Neural cell (in vitro differentiated cells): Measurements from ENCODE around the gene PLXNA4. TPM values are rescaled to one million over a fixed set of nuclear protein-coding genes. Genes with fewer than 3 reads are reported as not detected.

Source experiments
- H2AFZ ChIP-seq: fragments of 200-600, 300-800 bp; sonication (generic), shearing (Covaris generic); 2 replicates; pipeline ENCODE4 v1.6.0; 2014; ENCODE audit warnings: low read depth, mild to moderate bottlenecking, antibody characterized with exemption, low read length, moderate library complexity
- H3F3A ChIP-seq: fragments of 200-600 bp; shearing (Covaris generic); 2 replicates; pipeline ENCODE4 v1.6.1; 2016; ENCODE audit warnings: mild to moderate bottlenecking, moderate library complexity, mixed read lengths, antibody characterized with exemption, low read length; ENCODE audit not compliant: insufficient read depth, poor library complexity, severe bottlenecking
- H3K27ac ChIP-seq: fragments of 200-600, 300-800 bp; sonication (generic), shearing (Covaris generic); 2 replicates; pipeline ENCODE4 v1.5.1; 2014; ENCODE audit warnings: mild to moderate bottlenecking, low read length, moderate library complexity
- H3K27me3 ChIP-seq: fragments of 300-800, 200-600 bp; sonication (generic), shearing (Covaris generic); 2 replicates; pipeline ENCODE4 v1.6.0; 2014; ENCODE audit warnings: mild to moderate bottlenecking, low read depth, low read length, moderate library complexity; ENCODE audit not compliant: insufficient read depth
- H3K36me3 ChIP-seq: fragments of 300-800, 200-600 bp; sonication (generic), shearing (Covaris generic); 2 replicates; pipeline ENCODE4 v1.5.1; 2014; ENCODE audit warnings: mild to moderate bottlenecking, antibody characterized with exemption, low read length, moderate library complexity; ENCODE audit not compliant: insufficient read depth
- H3K4me2 ChIP-seq: fragments of 300-800, 200-600 bp; sonication (generic), shearing (Covaris generic); 2 replicates; pipeline ENCODE4 v1.6.0; 2014; ENCODE audit warnings: mild to moderate bottlenecking, low read length
- H3K4me3 ChIP-seq: fragments of 300-800, 200-600 bp; sonication (generic), shearing (Covaris generic); 2 replicates; pipeline ENCODE4 v1.5.1; 2014; ENCODE audit warnings: mild to moderate bottlenecking, low read length, moderate library complexity
- H3K79me2 ChIP-seq: fragments of 200-600 bp; shearing (Covaris generic); replicated peaks from 2 replicates; pipeline ENCODE4 v1.6.0; 2014; ENCODE audit warnings: mild to moderate bottlenecking, low read length, moderate library complexity; ENCODE audit not compliant: insufficient read depth
- H3K9ac ChIP-seq: fragments of 300-800, 200-600 bp; sonication (generic), shearing (Covaris generic); 2 replicates; pipeline ENCODE4 v1.6.1; 2016; ENCODE audit warnings: mild to moderate bottlenecking, low read length, mixed read lengths
- H3K9me2 ChIP-seq: fragments of 200-600 bp; shearing (Covaris generic); 2 replicates; pipeline ENCODE4 v1.6.1; 2016; ENCODE audit warnings: mild to moderate bottlenecking, low read length, mixed read lengths; ENCODE audit not compliant: insufficient read depth
- H3K9me3 ChIP-seq: fragments of 200-600, 300-800 bp; sonication (generic), shearing (Covaris generic); 2 replicates; pipeline ENCODE4 v1.6.1; 2016; ENCODE audit warnings: mild to moderate bottlenecking, mixed run types, low read length, moderate library complexity, mixed read lengths
- H4K20me1 ChIP-seq: fragments of 200-600 bp; shearing (Covaris generic); 2 replicates; pipeline ENCODE4 v1.6.1; 2016; ENCODE audit warnings: mild to moderate bottlenecking, mixed run types; ENCODE audit not compliant: insufficient read depth
- CTCF ChIP-seq: fragments of 450-650 bp; IDR thresholded peaks from 2 replicates; pipeline ENCODE4 v1.5.1; 2014; ENCODE audit warnings: antibody characterized with exemption, mild to moderate bottlenecking, moderate library complexity; ENCODE audit not compliant: poor library complexity, severe bottlenecking
- EP300 ChIP-seq: fragments of 450-650 bp; conservative IDR thresholded peaks from 2 replicates; pipeline ENCODE4 v1.6.1; 2014; ENCODE audit warnings: antibody characterized with exemption, mild to moderate bottlenecking, moderate library complexity; ENCODE audit not compliant: poor library complexity, severe bottlenecking
- EZH2 ChIP-seq: fragments of 200-600, 300-800 bp; shearing (Covaris generic), sonication (generic); IDR thresholded peaks from 2 replicates; pipeline ENCODE4 v1.6.1; 2014; ENCODE audit warnings: antibody characterized with exemption, low read length, borderline replicate concordance, mild to moderate bottlenecking; ENCODE audit not compliant: insufficient read depth, poor library complexity, severe bottlenecking
- MXI1 ChIP-seq: fragments of 450-650 bp; conservative IDR thresholded peaks from 2 replicates; pipeline ENCODE4 v1.6.1; 2014; ENCODE audit warnings: antibody characterized with exemption, mild to moderate bottlenecking; ENCODE audit not compliant: poor library complexity, severe bottlenecking
- POLR2AphosphoS5 ChIP-seq: IDR thresholded peaks from 2 replicates; pipeline ENCODE4 v1.6.1; 2012
- RAD21 ChIP-seq: fragments of 450-650 bp; conservative IDR thresholded peaks from 2 replicates; pipeline ENCODE4 v1.6.1; 2014; ENCODE audit warnings: antibody characterized with exemption, mild to moderate bottlenecking, moderate library complexity
- REST ChIP-seq: IDR thresholded peaks from 2 replicates; pipeline ENCODE4 v1.6.1; 2012; ENCODE audit warnings: borderline replicate concordance
- SMC3 ChIP-seq: fragments of 450-650 bp; conservative IDR thresholded peaks from 2 replicates; pipeline ENCODE4 v1.6.1; 2014; ENCODE audit warnings: antibody characterized with exemption, mild to moderate bottlenecking, moderate library complexity; ENCODE audit not compliant: poor library complexity
- TAF1 ChIP-seq: IDR thresholded peaks from 2 replicates; pipeline ENCODE4 v1.6.1; 2012; ENCODE audit warnings: low read depth
- polyA plus RNA-seq: library from polyadenylated mRNA; depleted of rRNA; stranded (reverse); fragments of >200 nt; gene quantifications from 2 replicates; pipeline ENCODE4 v1.2.3, GENCODE V29; 2014

Gene PLXNA4
- polyA plus RNA-seq, 1 donor from 2014 or later: 7.2 TPM

GRCh38 chr7:132613737-132614136 is 37.5 kb upstream of the PLXNA4 start:
- H3K9me3 ChIP-seq: no peaks in the 10 kb centered on the region
- no peaks in the 10 kb centered on the region for H3F3A ChIP-seq
- H3K36me3 ChIP-seq: no peaks in the 10 kb centered on the region
- H3K27me3 ChIP-seq: peaks cover 11% of the 10 kb centered on the region
- H3K27ac ChIP-seq: no peak overlapping the region
- no peaks in the 10 kb centered on the region for H3K79me2 ChIP-seq
- no peak overlapping the region for H3K4me2 ChIP-seq
- TF ChIP-seq SMC3 (no peak), EP300 (no peak), MXI1 (no peak), REST (no peak), POLR2AphosphoS5 (no peak), CTCF (no peak), EZH2 (no peak), RAD21 (no peak), TAF1 (no peak)
- no peak overlapping the region for H3K4me3 ChIP-seq
- H2AFZ ChIP-seq: no peak overlapping the region
- H3K9me2 ChIP-seq: no peaks in the 10 kb centered on the region
- no peak overlapping the region for H3K9ac ChIP-seq
- no peaks in the 10 kb centered on the region for H4K20me1 ChIP-seq

- Histone ChIP-seq H3K4me3 (no peak overlapping the region), H3K27me3 (peaks cover 11% of the 10 kb centered on the region), H2AFZ (no peak overlapping the region), H3K27ac (no peak overlapping the region), H3K9ac (no peak overlapping the region), H3K9me2 (no peaks in the 10 kb centered on the region), H3K79me2 (no peaks in the 10 kb centered on the region), H3F3A (no peaks in the 10 kb centered on the region), H4K20me1 (no peaks in the 10 kb centered on the region), H3K36me3 (no peaks in the 10 kb centered on the region), H3K4me2 (no peak overlapping the region), H3K9me3 (no peaks in the 10 kb centered on the region)
- TF ChIP-seq EZH2: no peak
- TF ChIP-seq MXI1: no peak
- TF ChIP-seq TAF1: no peak
- TF ChIP-seq POLR2AphosphoS5: no peak
- TF ChIP-seq RAD21: no peak
- TF ChIP-seq REST: no peak
- no peak for TF ChIP-seq CTCF
- TF ChIP-seq SMC3: no peak
- TF ChIP-seq EP300: no peak
Observed at GRCh38 chr7:132610995-132611394, 34.7 kb upstream of the PLXNA4 start.
